ENCODE data around the gene TPD52L1. TPM values are rescaled to one million over a fixed set of nuclear protein-coding genes. Genes with fewer than 3 reads are reported as not detected.
"Not testable (repeated sequence)": the region's sequence is repeated elsewhere in the genome, so short reads cannot be mapped to it uniquely, and the experiment has no call there.

TPD52L1 gene
- total and polyA plus RNA-seq, 2 of the 4 experiments (the other 2 are of a cell fraction) = 10.2 to 13.5 TPM

DNA sequence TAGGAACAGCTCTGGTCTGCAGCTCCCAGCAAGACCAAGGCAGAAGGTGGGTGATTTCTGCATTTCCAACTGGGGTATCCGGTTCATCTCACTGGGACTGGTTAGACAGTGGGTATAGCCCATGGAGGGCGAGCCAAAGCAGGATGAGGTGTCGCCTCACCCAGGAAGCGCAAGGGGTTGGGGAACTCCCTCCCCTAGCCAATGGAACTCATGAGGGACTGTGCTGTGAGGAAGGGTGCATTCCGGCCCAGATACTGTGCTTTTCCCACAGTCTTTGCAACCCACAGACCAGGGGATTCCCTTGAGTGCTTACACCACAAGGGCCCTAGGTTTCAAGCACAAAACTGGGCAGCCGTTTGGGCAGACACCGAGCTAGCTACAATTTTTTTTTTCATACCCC is 126.4 kb downstream of the TPD52L1 start:
- TF ChIP-seq SMC3 (IDR thresholded peaks at IDR 0.05; ENCODE audit: low read depth, low read length) = no peak
- TF ChIP-seq RFX5 (IDR thresholded peaks at IDR 0.05; ENCODE audit: low read depth, low read length) = no peak
- no peak overlapping the region for H3K4ac ChIP-seq (ENCODE audit: low read depth, low read length)
- H2BK15ac ChIP-seq (ENCODE audit: low read depth, low read length) = no peak overlapping the region
- H3K4me3 ChIP-seq (ENCODE audit: insufficient read depth, low read depth, low read length) = no peak overlapping the region
- H3K18ac ChIP-seq (ENCODE audit: low read depth, low read length) = no peak overlapping the region
- no peak overlapping the region for H3K56ac ChIP-seq (ENCODE audit: extremely low read depth, insufficient read depth, low read length)
- WGBS, 2 experiments (ENCODE audit: extremely low coverage in 2 of 2, insufficient read length in 1 of 2) = no CpG with 5 or more reads among the region's 7 CpGs
- H4K91ac ChIP-seq (ENCODE audit: insufficient read depth, low read depth, low read length) = no peak overlapping the region
- no peaks in the 10 kb centered on the region for H3K9me1 ChIP-seq (ENCODE audit: insufficient read depth, low read length)
- no peak overlapping the region for H3K4me2 ChIP-seq (ENCODE audit: low read depth, low read length)
- POLR2A ChIA-PET (ENCODE audit: unreplicated experiment) = no interaction called here
- dilution Hi-C loops (cut with HindIII; ENCODE audit: low sequenced_read_pairs, unreplicated experiment) = no loop called here
- no peak overlapping the region for H4K5ac ChIP-seq (ENCODE audit: low read depth, low read length)
- intact Hi-C loops (cut with micrococcal nuclease) = no loop called here
- H2AFZ ChIP-seq (replicated peaks; ENCODE audit: low read length, poor library complexity) = no peak overlapping the region
- H4K8ac ChIP-seq (ENCODE audit: low read depth in 2 of 2, low read length in 2 of 2) = no peak overlapping the region
- no peak overlapping the region for H3K23ac ChIP-seq (ENCODE audit: low read depth, low read length)
- CTCF ChIA-PET = no interaction called here
- H3K36me3 ChIP-seq (ENCODE audit: control insufficient read depth, insufficient read depth, low read length) = peaks cover 20% of the 10 kb centered on the region
- no peak overlapping the region for H2BK5ac ChIP-seq (ENCODE audit: low read depth, low read length, poor library complexity, severe bottlenecking)
- no peaks in the 10 kb centered on the region for H3K4me1 ChIP-seq (ENCODE audit: control insufficient read depth, insufficient read depth, low read length)
- peaks cover 9 to 13% of the 10 kb centered on the region in 2 experiments for H3K79me1 ChIP-seq (ENCODE audit: low read depth in 1 of 2, low read length in 2 of 2)
- H3K9me3 ChIP-seq (ENCODE audit: control insufficient read depth, insufficient read depth, low read length) = peaks cover 2% of the 10 kb centered on the region; the same call in 1 of the 2 replicates
- H2BK20ac ChIP-seq (ENCODE audit: low read depth, low read length) = no peak overlapping the region
- BruUV-seq (replicated peaks) = no TSS peak
- no peak overlapping the region for H3K27ac ChIP-seq (ENCODE audit: insufficient read depth, low read length)
- in situ Hi-C loops (cut with MboI; ENCODE audit: low sequenced_read_pairs) = loop anchor here (10.0 kb wide), 1 partner anchor 405 kb away; no protein-coding TSS in a partner anchor
- H3K27me3 ChIP-seq (ENCODE audit: control insufficient read depth, insufficient read depth, low read length) = no peaks in the 10 kb centered on the region
- H2AK5ac ChIP-seq (ENCODE audit: low read depth, low read length) = no peak overlapping the region
- DNase-seq (no peak), ATAC-seq (ENCODE audit: low read depth) (no peak)
- no peaks in the 10 kb centered on the region for H4K20me1 ChIP-seq (ENCODE audit: insufficient read depth, low read length)
- no peak overlapping the region for H3K14ac ChIP-seq (replicated peaks; ENCODE audit: low read depth, low read length)
- H3K9ac ChIP-seq (ENCODE audit: low read depth, low read length) = no peak overlapping the region
- no peak overlapping the region for H2BK120ac ChIP-seq (ENCODE audit: low read depth, low read length)
- no peak overlapping the region for H2AK9ac ChIP-seq (replicated peaks; ENCODE audit: low read depth, low read length, poor library complexity)

DNA sequence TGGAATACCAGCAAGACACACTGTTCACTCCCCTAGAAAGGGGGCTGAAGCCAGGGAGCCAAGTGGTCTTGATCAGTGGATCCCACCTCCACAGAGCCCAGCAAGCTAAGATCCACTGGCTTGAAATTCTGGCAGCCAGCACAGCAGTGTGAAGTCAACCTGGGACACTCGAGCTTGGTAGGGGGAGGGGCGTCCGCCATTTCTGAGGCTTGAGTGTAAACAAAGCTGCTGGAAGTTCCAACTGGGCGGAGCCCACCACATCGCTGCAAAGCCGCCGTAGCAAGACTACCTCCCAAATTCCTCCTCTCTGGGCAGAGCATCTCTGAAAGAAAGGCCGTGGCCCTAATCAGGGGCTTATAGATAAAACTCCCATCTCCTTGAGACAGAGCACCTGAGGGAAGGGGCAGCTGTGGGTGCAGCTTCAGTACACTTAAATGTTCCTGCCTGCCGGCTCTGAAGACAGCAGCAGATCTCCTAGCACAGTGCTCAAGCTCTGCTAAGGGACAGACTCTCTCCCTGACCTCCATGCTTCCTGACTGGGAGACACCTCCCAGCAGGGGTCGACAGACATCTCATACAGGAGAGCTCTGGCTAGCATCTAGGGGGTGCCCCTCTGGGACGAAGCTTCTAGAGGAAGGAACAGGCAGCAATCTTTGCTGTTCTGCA is 126.9 kb downstream of the TPD52L1 start:
- in situ Hi-C loops (cut with MboI; ENCODE audit: low sequenced_read_pairs); DNase-seq; H2BK5ac ChIP-seq (ENCODE audit: low read depth, low read length, poor library complexity, severe bottlenecking); H2BK20ac ChIP-seq (ENCODE audit: low read depth, low read length); dilution Hi-C loops (cut with HindIII; ENCODE audit: low sequenced_read_pairs, unreplicated experiment); H2BK15ac ChIP-seq (ENCODE audit: low read depth, low read length); H3K4me1 ChIP-seq (ENCODE audit: control insufficient read depth, insufficient read depth, low read length); H3K9me1 ChIP-seq (ENCODE audit: insufficient read depth, low read length); POLR2A ChIA-PET (ENCODE audit: unreplicated experiment); H3K14ac ChIP-seq (replicated peaks; ENCODE audit: low read depth, low read length); H2AFZ ChIP-seq (replicated peaks; ENCODE audit: low read length, poor library complexity); H3K4ac ChIP-seq (ENCODE audit: low read depth, low read length); H4K20me1 ChIP-seq (ENCODE audit: insufficient read depth, low read length); H3K56ac ChIP-seq (ENCODE audit: extremely low read depth, insufficient read depth, low read length); H2BK120ac ChIP-seq (ENCODE audit: low read depth, low read length); H3K27ac ChIP-seq (ENCODE audit: insufficient read depth, low read length); H3K9ac ChIP-seq (ENCODE audit: low read depth, low read length); H4K8ac ChIP-seq (ENCODE audit: low read depth in 2 of 2, low read length in 2 of 2); H4K91ac ChIP-seq (ENCODE audit: insufficient read depth, low read depth, low read length); CTCF ChIA-PET; H3K4me3 ChIP-seq (ENCODE audit: insufficient read depth, low read depth, low read length); intact Hi-C loops (cut with micrococcal nuclease); H3K4me2 ChIP-seq (ENCODE audit: low read depth, low read length); H3K18ac ChIP-seq (ENCODE audit: low read depth, low read length); BruUV-seq (replicated peaks); H3K9me3 ChIP-seq (ENCODE audit: control insufficient read depth, insufficient read depth, low read length); H2AK5ac ChIP-seq (ENCODE audit: low read depth, low read length); H4K5ac ChIP-seq (ENCODE audit: low read depth, low read length); H2AK9ac ChIP-seq (replicated peaks; ENCODE audit: low read depth, low read length, poor library complexity); H3K23ac ChIP-seq (ENCODE audit: low read depth, low read length); H3K27me3 ChIP-seq (ENCODE audit: control insufficient read depth, insufficient read depth, low read length); ATAC-seq (ENCODE audit: low read depth): not testable (repeated sequence)
- H3K36me3 ChIP-seq (ENCODE audit: control insufficient read depth, insufficient read depth, low read length) = peaks cover 20% of the 10 kb centered on the region
- no CpG with 5 or more reads among the region's 11 CpGs for WGBS, 2 experiments (ENCODE audit: extremely low coverage in 2 of 2, insufficient read length in 1 of 2)
- H3K79me1 ChIP-seq (ENCODE audit: low read depth in 1 of 2, low read length in 2 of 2) = peaks cover 9 to 13% of the 10 kb centered on the region in 2 experiments

Measured in IMR-90 (cell line).